Measurements from ENCODE around the gene LRRC8D.

- TF ChIP-seq ZNF384 (IDR thresholded peaks at IDR 0.05), result no peak
- TF ChIP-seq TARDBP (IDR thresholded peaks at IDR 0.05), result no peak
- no peak for TF ChIP-seq FOXM1 (IDR thresholded peaks at IDR 0.05; ENCODE audit: borderline replicate concordance)
- TF ChIP-seq FOXK2 (IDR thresholded peaks at IDR 0.05), result no peak
These were observed 13.4 kb downstream of the LRRC8D start for GRCh38 chr1:89834083-89834704.

Measured in HEK293T (cell line).